ENCODE data around the gene APPBP2. TPM values are rescaled to one million over a fixed set of nuclear protein-coding genes. Genes with fewer than 3 reads are reported as not detected.
"Not testable (repeated sequence)": the region's sequence is repeated elsewhere in the genome, so short reads cannot be mapped to it uniquely, and the experiment has no call there.

The APPBP2 gene
- total RNA-seq, 1 donor from 2014 or later, result 27.8 TPM

GRCh38 chr17:60535382-60536279 lies 9.6 kb upstream of the APPBP2 start:
- no peak for DNase-seq (ENCODE audit: extremely low read depth, low read depth, low spot score)

- DNase-seq (ENCODE audit: extremely low read depth, low read depth, low spot score), result no peak
Observed at GRCh38 chr17:60534613-60535157, 8.6 kb upstream of the APPBP2 start.

- DNase-seq (ENCODE audit: extremely low read depth, low read depth, low spot score), result no peak
Observed at GRCh38 chr17:60534010-60534555, 8.0 kb upstream of the APPBP2 start.

- DNase-seq (ENCODE audit: extremely low read depth, low read depth, low spot score), result no peak
Observed at GRCh38 chr17:60529806-60530205, 3.8 kb upstream of the APPBP2 start.

- DNase-seq (ENCODE audit: extremely low read depth, low read depth, low spot score), result no peak
Observed at GRCh38 chr17:60528828-60529227, 2.8 kb upstream of the APPBP2 start.

- DNase-seq (ENCODE audit: extremely low read depth, low read depth, low spot score), result no peak
Observed at GRCh38 chr17:60527701-60528100, 1.7 kb upstream of the APPBP2 start.

- DNase-seq (ENCODE audit: extremely low read depth, low read depth, low spot score), result no peak
Observed at GRCh38 chr17:60526726-60527125, 684 bp upstream of the APPBP2 start.

GRCh38 chr17:60525328-60525684 lies 736 bp downstream of the APPBP2 start:
- no peak for DNase-seq (ENCODE audit: extremely low read depth, low read depth, low spot score)

- no peak for DNase-seq (ENCODE audit: extremely low read depth, low read depth, low spot score)
Observed at GRCh38 chr17:60524463-60525327, 1.3 kb downstream of the APPBP2 start.

GRCh38 chr17:60523822-60524221 lies 2.2 kb downstream of the APPBP2 start:
- DNase-seq (ENCODE audit: extremely low read depth, low read depth, low spot score), result no peak

GRCh38 chr17:60522889-60523626 lies 3.0 kb downstream of the APPBP2 start:
- DNase-seq (ENCODE audit: extremely low read depth, low read depth, low spot score), result no peak

- DNase-seq (ENCODE audit: extremely low read depth, low read depth, low spot score), result no peak
Observed at GRCh38 chr17:60519795-60520194, 6.2 kb downstream of the APPBP2 start.

GRCh38 chr17:60515683-60516082 lies 10.4 kb downstream of the APPBP2 start:
- DNase-seq (ENCODE audit: extremely low read depth, low read depth, low spot score), result not testable (repeated sequence)

- DNase-seq (ENCODE audit: extremely low read depth, low read depth, low spot score), result not testable (repeated sequence)
Observed at GRCh38 chr17:60515199-60515598, 10.8 kb downstream of the APPBP2 start.

- no peak for DNase-seq (ENCODE audit: extremely low read depth, low read depth, low spot score)
Observed at GRCh38 chr17:60514500-60514899, 11.5 kb downstream of the APPBP2 start.

GRCh38 chr17:60514053-60514452 lies 12.0 kb downstream of the APPBP2 start:
- DNase-seq (ENCODE audit: extremely low read depth, low read depth, low spot score), result no peak

- DNase-seq (ENCODE audit: extremely low read depth, low read depth, low spot score), result no peak
Observed at GRCh38 chr17:60513014-60513413, 13.0 kb downstream of the APPBP2 start.

- no peak for DNase-seq (ENCODE audit: extremely low read depth, low read depth, low spot score)
Observed at GRCh38 chr17:60510723-60511122, 15.3 kb downstream of the APPBP2 start.

GRCh38 chr17:60510031-60510430 lies 16.0 kb downstream of the APPBP2 start:
- DNase-seq (ENCODE audit: extremely low read depth, low read depth, low spot score), result no peak

- no peak for DNase-seq (ENCODE audit: extremely low read depth, low read depth, low spot score)
Observed at GRCh38 chr17:60508384-60508980, 17.6 kb downstream of the APPBP2 start.
